SK-N-SH (cell line): ENCODE measurements around the gene DCLRE1B. TPM values are rescaled to one million over a fixed set of nuclear protein-coding genes. Genes with fewer than 3 reads are reported as not detected.

ENCODE experiments used
- polyA plus RNA-seq, 3 experiments: library from polyadenylated mRNA; depleted of rRNA; stranded (reverse); fragments of >200 nt; gene quantifications; 2 replicates each; pipeline ENCODE4 v1.2.3, GENCODE V29; 2012

DCLRE1B gene
- polyA plus RNA-seq, 1 of the 3 experiments (the other 2 are of a cell fraction) = 3.0 TPM

Other genes with a start within 250 kb of the DCLRE1B start
- gene PHTF1, start 145.8 kb upstream of the DCLRE1B start, polyA plus RNA-seq (2012; rRNA removed) = 10.8 and 14.1 TPM in 2 replicates
- gene RSBN1, start 92.8 kb upstream of the DCLRE1B start, polyA plus RNA-seq (2012; rRNA removed) = 3.9 and 4.0 TPM in 2 replicates
- gene PTPN22, start 33.6 kb upstream of the DCLRE1B start, polyA plus RNA-seq (2012; rRNA removed) = 0.12 and 0.16 TPM in 2 replicates
- 0.02 and 0.05 TPM in 2 replicates for gene BCL2L15, start 17.7 kb upstream of the DCLRE1B start, polyA plus RNA-seq (2012; rRNA removed)
- 11.5 and 16.8 TPM in 2 replicates for gene AP4B1, start 527 bp upstream of the DCLRE1B start, polyA plus RNA-seq (2012; rRNA removed)
- 7.1 and 10.1 TPM in 2 replicates for gene HIPK1, start 24.0 kb downstream of the DCLRE1B start, polyA plus RNA-seq (2012; rRNA removed)
- 26.1 and 28.3 TPM in 2 replicates for gene OLFML3, start 74.1 kb downstream of the DCLRE1B start, polyA plus RNA-seq (2012; rRNA removed)
- not detected in 2 replicates for gene SYT6, start 248.5 kb downstream of the DCLRE1B start, polyA plus RNA-seq (2012; rRNA removed)